HG03060 (cell line): ENCODE measurements around the gene ADD3.

Source experiments
- ATAC-seq: cut with Tn5 transposase; IDR thresholded peaks from one replicate; pipeline ENCODE4 v1.9.1; 2021; ENCODE audit warnings: low read depth, moderate number of reproducible peaks; ENCODE audit not compliant: unreplicated experiment

ADD3 gene

GRCh38 chr10:110007701-110008517 lies at the start of gene ADD3:
Gene ADD3, plus strand, starts transcription at chr10:110007984. Its CDS starts 92,670 bp downstream, at chr10:110100654.
- peak; percentile 30 for ATAC-seq

DNA sequence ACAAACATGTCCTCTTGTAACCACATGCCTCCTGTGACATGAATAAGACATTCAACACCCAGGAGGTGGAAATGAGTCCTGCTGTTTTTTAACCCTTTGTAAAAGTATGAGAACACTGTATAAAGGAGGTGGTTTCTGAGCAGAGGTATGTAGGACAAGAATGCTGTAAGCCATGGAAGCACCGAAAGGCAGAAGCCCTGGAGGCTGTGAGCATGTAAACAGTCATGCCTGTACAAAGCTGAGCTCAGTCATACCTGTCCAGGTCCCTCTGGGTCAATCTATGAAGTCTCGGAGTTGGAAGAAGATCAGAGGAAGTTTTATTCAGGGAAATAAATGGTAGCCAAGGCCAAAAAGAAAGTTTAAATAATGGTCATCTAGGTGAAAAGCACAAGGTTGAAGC lies 49.7 kb upstream of the ADD3 start:
- no peak for ATAC-seq

DNA sequence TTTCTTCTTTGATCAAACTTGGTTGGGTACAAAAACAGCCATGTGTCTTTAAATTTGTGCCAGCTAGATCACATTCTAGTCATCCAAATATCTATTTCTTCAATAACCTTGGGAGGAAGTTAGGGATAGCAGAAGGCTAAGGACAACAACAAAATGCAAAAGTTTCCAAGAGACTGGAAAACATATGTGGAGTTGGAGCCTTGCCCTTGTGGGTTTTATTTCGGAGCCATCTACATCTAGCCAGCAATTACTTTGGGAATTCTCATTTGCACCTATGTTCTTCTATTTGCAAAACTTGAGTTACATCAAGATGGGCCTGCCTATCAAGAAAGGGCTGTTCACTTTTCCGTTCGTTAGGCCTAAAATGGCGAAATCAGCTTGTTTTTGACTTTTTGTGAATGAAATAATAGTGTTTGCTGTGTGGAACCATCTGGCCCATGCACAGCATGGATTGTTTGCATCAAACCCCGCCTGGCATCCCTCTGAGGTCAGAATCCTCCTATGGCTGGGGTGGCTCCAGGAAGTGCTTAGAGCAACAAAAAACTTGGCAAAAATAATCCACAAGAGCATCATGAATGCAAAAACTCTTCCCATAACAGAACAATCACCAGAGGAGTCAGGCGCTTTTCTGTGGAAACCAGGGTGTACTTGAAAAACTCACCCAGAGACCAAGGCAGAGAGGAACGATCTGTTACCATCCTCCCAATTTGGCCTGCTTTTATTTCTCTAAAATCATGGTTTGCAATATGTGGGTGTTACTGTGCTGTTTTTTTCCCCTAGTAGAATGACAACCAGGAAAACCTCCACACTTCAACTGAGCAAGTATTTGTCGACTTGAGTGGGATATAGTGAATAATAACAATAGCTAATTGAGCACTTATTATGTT lies 48.3 kb upstream of the ADD3 start:
- no peak for ATAC-seq

GRCh38 chr10:109960682-109961081 lies 47.1 kb upstream of the ADD3 start:
- ATAC-seq: no peak

GRCh38 chr10:109961174-109962001 lies 46.4 kb upstream of the ADD3 start:
- no peak for ATAC-seq

DNA sequence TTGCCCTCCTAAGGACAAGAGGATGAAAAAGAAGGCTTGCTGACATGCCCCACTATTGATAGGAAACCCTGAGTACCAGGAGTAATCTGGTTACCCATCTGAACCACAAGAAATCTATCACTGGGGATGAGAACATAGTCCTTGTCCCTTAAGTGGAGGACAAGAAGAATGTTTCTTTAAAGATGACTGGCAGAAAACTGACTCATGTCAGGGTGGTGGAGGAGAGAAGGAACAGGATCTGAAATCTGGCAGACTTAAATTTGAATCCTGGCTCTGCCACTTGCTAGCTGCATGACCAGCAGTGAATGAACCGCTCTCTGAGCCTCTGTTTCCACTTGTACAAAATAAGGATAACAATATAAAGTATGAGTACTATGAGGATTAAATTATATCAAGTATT lies 45.5 kb upstream of the ADD3 start:
- ATAC-seq: no peak

GRCh38 chr10:109963439-109963838 lies 44.3 kb upstream of the ADD3 start:
- no peak for ATAC-seq

DNA sequence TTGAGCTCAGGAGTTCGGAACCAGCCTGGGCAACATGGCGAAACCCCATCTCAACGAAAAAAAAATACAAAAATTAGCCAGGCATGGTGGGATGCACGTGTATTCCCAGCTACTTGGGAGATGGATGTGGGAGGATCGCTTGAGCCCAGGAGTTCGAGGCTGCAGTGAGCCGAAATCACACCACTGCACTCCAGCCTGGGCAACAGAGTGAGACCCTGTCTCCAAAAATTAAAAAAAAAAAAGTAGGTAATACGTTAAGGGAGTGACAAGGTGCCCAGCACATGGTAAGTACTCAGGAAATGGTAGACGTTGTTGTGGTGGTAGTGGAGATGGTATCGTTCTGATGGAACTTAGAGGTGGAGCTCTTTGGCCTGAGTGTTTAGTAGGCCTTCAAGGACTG lies 43.5 kb upstream of the ADD3 start:
- no peak for ATAC-seq

GRCh38 chr10:109966961-109967738 lies 40.6 kb upstream of the ADD3 start:
- ATAC-seq: no peak

GRCh38 chr10:109967739-109968088 lies 40.1 kb upstream of the ADD3 start:
- no peak for ATAC-seq

GRCh38 chr10:109968953-109969759 lies 38.6 kb upstream of the ADD3 start:
- ATAC-seq: no peak

DNA sequence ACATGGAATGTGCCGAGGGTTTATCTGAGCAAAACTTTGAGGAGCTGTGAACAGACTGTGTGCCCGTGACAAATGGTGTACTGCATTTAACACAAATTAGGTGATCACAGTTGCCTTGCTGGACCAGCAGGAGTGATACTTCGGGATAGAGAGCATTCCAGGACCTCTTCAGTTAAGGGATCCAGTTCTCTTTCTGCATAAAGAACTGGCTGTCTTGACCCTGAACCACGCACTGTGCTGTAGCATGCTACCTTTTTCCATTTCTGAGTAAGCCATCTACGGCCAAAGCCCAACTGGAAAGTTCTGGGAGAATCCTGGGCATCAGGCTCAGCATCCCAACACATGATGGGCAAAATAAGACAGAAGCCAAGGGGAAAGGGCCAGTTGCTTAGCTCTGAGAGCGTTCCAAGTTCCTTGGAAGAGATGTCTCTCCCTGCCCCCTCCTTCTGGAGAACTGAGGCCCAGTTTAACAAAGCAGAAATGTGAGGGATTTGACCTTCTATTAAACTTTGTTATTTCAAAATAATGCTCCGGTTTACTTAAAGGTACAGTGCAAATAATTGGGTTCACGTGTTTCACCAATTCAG lies 37.9 kb upstream of the ADD3 start:
- ATAC-seq: no peak

DNA sequence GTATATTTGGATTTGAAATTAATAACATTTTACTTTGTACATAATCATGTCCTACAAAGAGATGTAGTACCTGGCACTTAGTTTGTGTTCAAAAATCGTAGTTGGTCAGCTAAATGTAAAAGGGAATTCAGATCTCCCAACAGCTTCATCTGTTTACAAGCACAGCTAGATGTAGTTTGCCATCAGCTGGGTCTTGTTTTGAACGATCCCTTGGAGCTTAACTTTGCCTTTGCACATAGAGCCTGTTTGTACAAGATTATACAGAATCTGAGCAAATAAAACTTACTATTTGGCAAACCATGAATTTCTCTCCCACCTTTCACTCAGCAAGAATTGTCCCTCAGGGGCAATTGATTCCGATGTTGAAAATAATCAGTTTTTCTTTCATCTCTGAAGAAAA lies 36.1 kb upstream of the ADD3 start:
- no peak for ATAC-seq

GRCh38 chr10:109972372-109973001 lies 35.3 kb upstream of the ADD3 start:
- no peak for ATAC-seq

- no peak for ATAC-seq
Observed at GRCh38 chr10:109973326-109973829, 34.4 kb upstream of the ADD3 start.

DNA sequence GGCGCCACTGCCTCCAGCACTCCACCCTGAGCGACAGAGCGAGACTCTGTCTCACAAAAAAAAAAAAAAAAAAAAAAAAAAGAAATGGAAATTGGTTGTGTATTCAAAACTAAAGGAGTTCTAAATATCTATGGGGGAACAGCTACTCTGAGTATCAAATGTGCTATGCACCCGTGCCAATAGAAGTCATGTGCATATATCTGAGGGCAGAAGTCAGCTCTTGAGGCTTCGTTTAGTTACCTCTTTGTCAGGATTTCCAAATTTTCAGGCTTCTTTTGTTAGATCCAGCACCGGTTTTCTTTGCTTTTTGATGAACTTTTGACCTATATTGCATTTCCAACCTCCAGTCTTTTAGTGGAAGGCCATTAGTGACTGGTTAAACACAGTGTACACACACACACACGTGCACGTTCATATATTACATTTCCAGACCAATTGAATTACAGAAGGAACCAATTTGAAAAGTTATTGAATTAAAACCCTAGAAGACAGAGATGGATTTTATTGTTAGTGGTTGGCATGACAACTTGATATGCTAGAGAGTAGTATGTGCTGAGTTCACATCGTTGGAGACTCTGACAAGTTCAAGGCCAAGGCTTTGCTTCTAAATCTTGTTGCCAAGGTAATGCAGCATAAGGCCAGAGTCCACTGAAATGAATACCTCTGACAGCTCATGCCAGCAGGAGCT lies 33.1 kb upstream of the ADD3 start:
- no peak for ATAC-seq
